Measurements from ENCODE around the gene P2RY14.

Gene P2RY14

DNA sequence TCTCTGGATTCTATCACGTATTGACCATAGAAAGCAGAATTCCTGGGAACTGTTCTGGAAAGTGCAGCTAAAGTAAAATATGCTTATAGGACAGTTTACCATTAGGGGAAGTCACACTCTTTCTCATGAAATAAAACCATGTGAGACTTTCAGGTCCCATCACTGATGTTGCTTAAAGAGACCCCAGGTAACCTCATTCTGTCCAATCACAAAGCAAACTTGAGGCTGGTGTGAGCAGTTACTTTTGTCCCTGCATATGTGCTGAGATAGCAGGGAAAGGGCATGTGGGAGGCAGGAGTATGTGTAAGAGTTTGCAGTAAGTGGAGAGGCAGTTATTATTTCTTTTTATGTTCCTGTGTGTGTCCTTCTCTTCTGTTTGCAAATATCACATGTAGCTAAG lies 22.2 kb upstream of the P2RY14 start:
- DNase-seq: no peak

DNA sequence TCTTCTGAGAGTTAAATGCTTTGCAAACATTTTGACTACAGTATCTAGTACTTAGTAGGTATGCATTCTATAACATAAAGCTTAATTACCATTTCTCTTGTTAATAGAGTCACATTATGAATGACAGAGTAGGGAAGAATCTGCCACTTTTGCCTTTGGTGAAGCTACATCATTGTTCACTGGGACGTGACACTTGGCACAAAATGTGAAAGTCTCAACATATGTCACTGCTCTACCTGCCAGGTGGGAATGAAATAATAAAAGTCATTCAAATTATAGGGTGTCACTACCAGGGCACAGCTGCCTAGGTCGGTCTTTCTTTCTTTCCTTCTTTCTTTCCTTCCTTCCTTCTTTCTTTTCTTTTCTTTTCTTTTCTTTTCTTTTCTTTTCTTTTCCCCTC lies 20.7 kb upstream of the P2RY14 start:
- no peak for DNase-seq

- no peak for DNase-seq
Measured at GRCh38 chr3:151297429-151297828, 19.1 kb upstream of the P2RY14 start.

GRCh38 chr3:151296226-151296625 lies 17.9 kb upstream of the P2RY14 start:
- no peak for DNase-seq

DNA sequence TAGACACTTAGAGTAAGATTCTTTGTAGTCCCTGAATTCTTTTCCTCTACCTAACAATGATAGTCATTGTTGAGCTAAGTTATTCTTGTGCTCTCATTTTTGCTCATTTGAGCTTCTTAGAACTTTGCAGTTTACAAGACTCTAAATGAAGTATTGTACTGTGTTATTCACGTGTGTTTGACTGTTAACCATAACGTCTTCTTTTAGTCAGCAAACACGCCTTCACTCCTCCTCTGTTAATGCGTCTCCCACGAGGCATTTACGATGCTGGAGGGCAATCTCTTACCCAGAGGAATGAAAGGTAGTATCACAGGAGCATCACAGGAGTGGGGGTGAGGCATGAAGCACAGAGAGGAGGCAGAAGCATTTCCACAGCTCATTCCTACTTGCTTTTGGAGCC lies 14.8 kb upstream of the P2RY14 start:
- DNase-seq: no peak

DNA sequence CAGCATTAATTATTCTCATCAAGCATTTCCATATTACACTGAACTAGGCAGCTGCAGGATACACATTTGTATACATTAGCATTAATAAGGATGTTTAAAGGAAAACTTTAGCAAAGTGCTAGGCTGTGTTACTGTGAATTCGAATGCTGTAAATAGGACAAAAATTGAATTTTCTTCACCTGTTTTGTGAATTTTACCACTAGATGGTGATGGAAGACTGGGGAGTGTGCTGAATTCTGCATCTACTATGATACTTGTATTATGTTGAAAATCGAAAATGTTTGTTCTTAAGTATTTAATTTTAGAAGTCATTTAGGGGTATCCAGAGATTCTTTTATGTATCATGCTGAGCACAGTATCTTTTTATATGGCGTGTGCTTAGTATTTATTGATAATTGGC lies 12.3 kb upstream of the P2RY14 start:
- peak; percentile 45 for DNase-seq

DNA sequence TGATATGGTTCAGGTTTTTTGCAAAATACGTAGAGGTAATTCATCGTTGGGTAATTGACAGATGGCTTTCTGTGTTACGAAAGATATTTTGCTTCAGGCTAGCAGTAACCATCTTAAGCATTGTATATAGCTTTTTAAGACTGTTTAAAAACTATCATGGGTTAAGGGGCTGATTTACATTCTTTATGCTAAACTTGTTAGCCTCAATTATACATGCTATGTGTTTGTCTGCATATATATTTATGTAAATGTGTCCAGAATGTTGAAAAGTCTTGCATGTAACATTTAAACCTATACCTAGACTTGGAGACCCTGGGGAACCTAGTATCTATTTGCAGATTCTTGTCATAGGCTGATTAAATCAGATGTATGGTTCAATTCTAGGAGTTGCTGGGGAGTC lies 11.1 kb upstream of the P2RY14 start:
- no peak for DNase-seq

- DNase-seq: no peak
Measured at GRCh38 chr3:151285940-151286339, 7.6 kb upstream of the P2RY14 start.

DNA sequence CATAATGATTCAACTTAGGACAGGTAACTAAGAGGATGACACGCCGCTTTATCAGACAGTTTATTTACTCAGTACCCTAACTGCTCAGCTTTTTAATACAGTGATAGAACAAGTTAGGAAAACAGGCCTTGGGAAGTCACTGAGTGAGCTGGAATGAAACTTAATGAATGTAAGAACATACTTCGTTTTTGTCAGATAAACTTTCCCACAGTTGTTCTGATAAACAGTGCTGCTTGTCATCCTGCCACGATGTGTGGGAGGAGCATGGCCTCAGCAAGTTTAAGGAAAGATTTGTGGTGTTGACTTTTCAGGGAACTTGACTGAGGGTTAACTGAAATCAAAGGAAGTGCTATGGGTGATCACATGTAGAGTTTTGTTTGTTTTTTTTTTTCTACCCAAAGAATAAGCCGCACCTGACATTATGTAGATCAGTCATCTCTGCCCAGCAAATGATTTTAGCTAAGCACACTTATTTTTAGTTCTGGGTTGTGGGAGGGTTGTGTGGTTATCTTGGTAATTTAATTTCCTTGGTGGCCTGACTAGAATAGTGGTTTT lies 5.6 kb upstream of the P2RY14 start:
- peak; percentile 69 for DNase-seq

DNA sequence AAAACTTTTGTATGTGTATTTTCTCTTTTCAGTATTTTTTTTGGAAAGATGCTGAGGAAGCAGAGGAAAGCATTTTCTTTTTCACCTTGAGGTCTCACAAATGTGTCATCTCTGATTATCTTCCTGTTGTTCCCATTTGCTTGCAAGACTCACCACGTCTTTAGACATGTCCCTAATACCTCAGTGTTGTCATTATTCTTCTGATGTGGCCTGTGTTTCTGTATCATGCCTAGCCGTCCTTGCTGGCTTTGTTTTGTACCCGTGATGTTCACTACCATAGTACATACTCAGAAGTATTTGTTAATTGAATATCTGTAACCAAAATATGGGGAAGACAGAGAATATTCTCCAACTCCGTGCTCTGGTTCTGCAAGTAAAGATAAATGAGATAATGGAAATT lies 5.0 kb upstream of the P2RY14 start:
- no peak for DNase-seq

DNA sequence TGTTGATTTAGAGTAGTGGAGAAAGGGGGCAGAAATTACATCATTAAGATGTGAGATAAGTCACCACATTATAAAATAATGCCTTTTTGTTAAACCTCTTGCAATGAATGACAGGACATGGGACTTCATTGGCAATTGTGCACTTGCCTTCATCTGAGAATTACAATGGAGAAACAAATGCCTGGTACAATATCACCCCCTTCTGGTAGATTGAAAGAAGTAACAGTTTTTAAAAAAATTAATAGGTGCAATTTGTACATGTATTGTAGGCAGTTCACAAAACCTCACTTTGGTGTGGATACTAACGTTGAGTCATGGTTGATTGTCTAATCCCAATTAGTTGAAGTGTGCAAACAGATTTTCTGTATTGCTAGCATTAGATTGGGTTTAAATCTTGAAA lies 4.6 kb upstream of the P2RY14 start:
- peak; percentile 55 for DNase-seq

- DNase-seq: no peak
Measured at GRCh38 chr3:151281671-151282324, 3.5 kb upstream of the P2RY14 start.

GRCh38 chr3:151276687-151277042 lies 1.7 kb downstream of the P2RY14 start:
- peak; percentile 39 for DNase-seq

GRCh38 chr3:151276038-151276686 lies 2.2 kb downstream of the P2RY14 start:
- DNase-seq: no peak

DNA sequence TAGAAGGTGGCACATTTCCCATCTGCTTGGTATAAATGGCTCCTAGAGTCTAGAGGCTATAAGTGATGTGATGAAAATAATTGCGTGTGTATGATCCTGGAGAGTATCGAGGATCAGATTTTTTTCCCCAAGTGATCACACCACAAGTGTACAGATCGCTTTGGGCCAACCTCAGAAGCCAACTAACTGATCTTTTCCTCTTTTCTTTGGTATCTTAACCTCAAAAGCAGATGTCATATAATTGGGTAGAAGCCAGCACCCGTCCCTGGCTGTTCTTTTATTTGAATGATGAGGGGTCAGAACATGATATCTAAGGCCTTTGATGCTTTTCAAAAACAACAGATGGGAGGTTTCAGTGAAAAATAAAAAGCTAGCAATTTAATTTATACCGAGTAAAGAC lies 3.3 kb downstream of the P2RY14 start:
- no peak for DNase-seq

- no peak for DNase-seq
Measured at GRCh38 chr3:151269631-151270030, 8.7 kb downstream of the P2RY14 start.

DNA sequence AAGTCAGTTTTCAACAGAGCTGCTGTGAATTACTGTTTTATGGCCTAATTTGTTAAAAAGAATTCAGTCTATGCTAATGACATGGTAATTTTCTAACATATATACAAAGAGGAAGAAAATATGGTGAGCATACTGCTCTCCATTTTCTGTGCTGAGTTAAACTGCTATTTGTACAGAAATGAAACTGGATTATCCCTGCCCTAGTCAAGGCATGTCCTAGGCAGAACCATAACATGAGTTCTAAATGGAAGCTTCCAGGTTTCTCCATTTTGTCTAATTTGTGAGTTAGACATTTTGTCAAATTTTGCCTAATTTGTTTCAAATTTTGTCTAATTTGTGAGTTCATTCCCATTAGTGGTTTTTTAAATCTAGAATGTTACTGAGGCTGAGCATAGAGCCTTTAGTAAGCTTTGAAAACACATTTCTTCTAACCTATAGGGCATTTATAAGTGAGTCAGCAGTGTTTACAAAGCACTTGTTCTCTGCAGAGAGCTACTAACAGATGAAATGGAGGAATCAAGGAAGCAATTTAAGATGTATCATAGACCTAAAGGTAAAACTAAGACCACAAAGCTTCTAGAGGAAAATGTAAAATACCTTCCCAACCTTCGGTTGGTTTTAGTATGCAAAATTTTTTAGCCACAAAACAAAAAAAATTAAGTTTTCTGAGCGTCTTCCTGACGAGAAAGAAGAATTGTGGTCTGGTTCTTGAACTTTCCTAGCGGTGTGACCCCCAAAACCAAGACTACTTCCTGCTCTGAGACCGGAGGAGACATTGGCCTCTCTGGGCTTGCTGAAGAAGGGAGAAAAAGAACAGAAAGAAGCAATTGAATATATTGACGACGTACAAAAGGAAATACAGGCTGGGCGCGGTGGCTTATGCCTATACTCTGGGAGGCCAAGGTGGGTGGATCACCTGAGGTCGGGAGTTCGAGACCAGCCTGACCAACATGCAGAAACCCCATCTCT lies 9.8 kb downstream of the P2RY14 start:
- DNase-seq: peak; percentile 18

DNA sequence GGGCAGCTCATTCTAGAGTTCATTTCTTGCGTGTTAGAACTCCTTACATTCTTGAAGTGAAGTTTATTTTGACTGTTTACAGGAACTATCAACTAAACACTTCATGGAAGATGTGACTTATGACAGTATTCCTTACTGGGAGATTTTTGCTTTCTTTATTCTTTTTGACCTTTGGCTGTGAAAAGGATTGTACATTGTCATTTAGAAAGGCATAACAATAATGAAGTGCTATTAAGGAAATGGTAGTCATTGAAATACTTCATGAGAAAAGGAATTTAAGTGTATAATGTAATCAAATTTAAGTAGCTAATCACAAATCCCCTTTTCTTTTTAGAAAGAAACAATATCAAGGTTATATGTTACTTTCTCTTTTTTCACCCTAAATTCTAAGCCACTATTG lies 11.3 kb downstream of the P2RY14 start:
- DNase-seq: no peak

DNA sequence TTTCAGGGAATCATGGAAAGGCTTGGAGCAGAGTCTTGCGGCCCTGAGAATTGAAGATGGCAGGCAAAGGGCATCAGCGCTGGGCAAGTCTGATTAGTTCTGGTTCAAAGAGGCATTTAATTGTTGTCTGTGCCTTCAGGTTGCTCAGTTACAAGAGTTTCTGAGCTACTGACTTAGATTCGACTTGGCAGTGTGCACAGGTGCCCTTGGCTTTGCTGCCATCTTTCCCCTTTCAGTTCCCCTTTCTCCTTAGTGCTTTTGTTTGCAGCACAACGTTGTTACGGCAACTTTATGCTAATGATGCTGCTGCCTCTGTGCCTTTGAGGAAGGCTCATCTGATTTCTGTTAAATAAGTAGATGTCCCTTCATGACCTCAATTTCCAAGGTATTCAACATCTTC lies 12.5 kb downstream of the P2RY14 start:
- DNase-seq: peak; percentile 83

DNA sequence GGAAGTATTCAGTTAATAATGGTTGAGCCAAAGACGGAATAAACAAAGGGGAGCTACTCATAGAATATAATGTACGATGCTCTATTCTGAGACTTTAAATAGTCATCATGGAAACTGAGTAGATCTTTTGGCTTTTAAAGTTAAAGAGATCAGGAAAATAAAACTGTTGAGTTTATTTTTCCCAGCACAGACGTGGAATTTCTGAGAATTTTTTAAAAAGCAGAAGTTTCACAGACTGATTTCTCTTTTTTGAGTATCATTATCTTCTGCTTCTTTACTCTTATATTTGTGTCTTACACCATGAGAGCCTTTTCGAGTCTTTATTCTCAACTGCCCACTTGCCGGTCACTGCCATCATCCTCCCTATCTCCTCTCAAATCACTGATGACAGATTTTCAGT lies 13.2 kb downstream of the P2RY14 start:
- peak; percentile 28 for DNase-seq

DNA sequence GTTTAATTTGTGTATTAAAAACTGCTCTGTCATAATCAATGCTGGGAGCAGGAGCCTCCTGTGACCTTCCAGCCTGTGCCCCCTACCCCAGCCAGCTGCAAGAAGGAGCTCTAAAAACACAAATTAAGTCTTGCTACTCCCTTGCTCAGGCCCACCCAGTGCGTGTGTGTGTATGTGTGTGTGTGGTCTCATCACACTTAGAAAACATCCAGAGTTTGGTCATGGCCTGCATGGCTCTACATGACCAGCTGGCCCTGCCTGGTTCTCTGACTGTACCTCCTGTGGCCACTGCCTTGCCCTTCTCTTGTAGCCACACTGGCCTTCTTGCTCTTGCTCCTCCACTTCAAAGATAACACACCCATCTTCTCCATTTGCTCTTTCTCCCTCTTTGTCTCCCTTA lies 13.7 kb downstream of the P2RY14 start:
- no peak for DNase-seq

GRCh38 chr3:151262871-151263525 lies 15.3 kb downstream of the P2RY14 start:
- DNase-seq: peak; percentile 50

DNA sequence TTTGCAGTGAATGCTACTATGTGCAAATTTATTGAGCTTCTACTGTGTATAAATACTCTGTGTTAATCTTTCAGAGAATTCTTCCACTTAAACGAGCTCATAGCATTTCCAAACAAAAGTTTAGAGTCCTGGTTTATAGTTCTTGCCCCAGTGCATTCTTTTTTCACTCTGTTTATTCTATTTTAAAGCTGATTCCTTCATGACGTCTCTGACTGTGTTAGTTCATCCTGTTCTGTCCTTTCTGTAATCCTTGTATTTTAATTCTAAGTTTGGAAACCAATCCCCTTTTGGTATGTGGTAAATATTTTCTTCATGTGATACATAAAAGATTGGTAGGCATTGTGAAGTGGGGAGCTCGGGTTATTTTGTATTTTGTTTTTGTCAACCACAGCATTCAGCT lies 18.7 kb downstream of the P2RY14 start:
- DNase-seq: no peak

Measured in inflammatory macrophage treated with lipopolysaccharide for 4 hours (primary cell).